NCI-H524 (cell line): ENCODE measurements around the gene ATP2B2.
"Not testable (repeated sequence)": the region's sequence is repeated elsewhere in the genome, so short reads cannot be mapped to it uniquely, and the experiment has no call there.

Experiments used
- DNase-seq, 2 experiments: peaks; one replicate each; lab custom pipeline; 2025; lab: John Stamatoyannopoulos, UW

The ATP2B2 gene

GRCh38 chr3:10382892-10383849 is 122.2 kb downstream of the ATP2B2 start:
- no peak for DNase-seq

- not testable (repeated sequence) for DNase-seq
Observed at GRCh38 chr3:10382445-10382844, 122.9 kb downstream of the ATP2B2 start.

GRCh38 chr3:10381336-10381735 is 124.0 kb downstream of the ATP2B2 start:
- peak; percentile 32 to 72 for DNase-seq

- DNase-seq, result no peak
Observed at GRCh38 chr3:10380906-10381305, 124.5 kb downstream of the ATP2B2 start.

GRCh38 chr3:10379961-10380360 is 125.4 kb downstream of the ATP2B2 start:
- no peak for DNase-seq

GRCh38 chr3:10379161-10379560 is 126.2 kb downstream of the ATP2B2 start:
- DNase-seq, result no peak

- DNase-seq, result no peak
Observed at GRCh38 chr3:10378742-10379141, 126.6 kb downstream of the ATP2B2 start.

- DNase-seq, result no peak
Observed at GRCh38 chr3:10378246-10378645, 127.1 kb downstream of the ATP2B2 start.

- DNase-seq, result no peak
Observed at GRCh38 chr3:10377148-10377725, 128.1 kb downstream of the ATP2B2 start.

GRCh38 chr3:10376353-10376752 is 129.0 kb downstream of the ATP2B2 start:
- DNase-seq, result no peak

GRCh38 chr3:10375296-10376053 is 129.9 kb downstream of the ATP2B2 start:
- DNase-seq, result no peak

GRCh38 chr3:10374311-10374710 is 131.1 kb downstream of the ATP2B2 start:
- no peak for DNase-seq

GRCh38 chr3:10373686-10374261 is 131.6 kb downstream of the ATP2B2 start:
- DNase-seq, result no peak

- no peak for DNase-seq
Observed at GRCh38 chr3:10371789-10372188, 133.6 kb downstream of the ATP2B2 start.

GRCh38 chr3:10371167-10371566 is 134.2 kb downstream of the ATP2B2 start:
- DNase-seq, result no peak

GRCh38 chr3:10370429-10370828 is 135.0 kb downstream of the ATP2B2 start:
- DNase-seq, result no peak

GRCh38 chr3:10368512-10368911 is 136.9 kb downstream of the ATP2B2 start:
- DNase-seq, result no peak

- DNase-seq, result no peak
Observed at GRCh38 chr3:10367506-10367905, 137.9 kb downstream of the ATP2B2 start.

GRCh38 chr3:10366651-10367101 is 138.7 kb downstream of the ATP2B2 start:
- DNase-seq, result no peak

- DNase-seq, result no peak
Observed at GRCh38 chr3:10365791-10366190, 139.6 kb downstream of the ATP2B2 start.

GRCh38 chr3:10365316-10365715 is 140.1 kb downstream of the ATP2B2 start:
- DNase-seq, result no peak

- no peak for DNase-seq
Observed at GRCh38 chr3:10364806-10365205, 140.6 kb downstream of the ATP2B2 start.
